GM19324 (cell line): Measurements from ENCODE around the gene MMP26.

ENCODE experiments used
- ATAC-seq: cut with Tn5 transposase; IDR thresholded peaks from one replicate; pipeline ENCODE4 v1.9.1; 2021; ENCODE audit warnings: mild to moderate bottlenecking, moderate library complexity; ENCODE audit not compliant: unreplicated experiment, low FRiP score

MMP26 gene

DNA sequence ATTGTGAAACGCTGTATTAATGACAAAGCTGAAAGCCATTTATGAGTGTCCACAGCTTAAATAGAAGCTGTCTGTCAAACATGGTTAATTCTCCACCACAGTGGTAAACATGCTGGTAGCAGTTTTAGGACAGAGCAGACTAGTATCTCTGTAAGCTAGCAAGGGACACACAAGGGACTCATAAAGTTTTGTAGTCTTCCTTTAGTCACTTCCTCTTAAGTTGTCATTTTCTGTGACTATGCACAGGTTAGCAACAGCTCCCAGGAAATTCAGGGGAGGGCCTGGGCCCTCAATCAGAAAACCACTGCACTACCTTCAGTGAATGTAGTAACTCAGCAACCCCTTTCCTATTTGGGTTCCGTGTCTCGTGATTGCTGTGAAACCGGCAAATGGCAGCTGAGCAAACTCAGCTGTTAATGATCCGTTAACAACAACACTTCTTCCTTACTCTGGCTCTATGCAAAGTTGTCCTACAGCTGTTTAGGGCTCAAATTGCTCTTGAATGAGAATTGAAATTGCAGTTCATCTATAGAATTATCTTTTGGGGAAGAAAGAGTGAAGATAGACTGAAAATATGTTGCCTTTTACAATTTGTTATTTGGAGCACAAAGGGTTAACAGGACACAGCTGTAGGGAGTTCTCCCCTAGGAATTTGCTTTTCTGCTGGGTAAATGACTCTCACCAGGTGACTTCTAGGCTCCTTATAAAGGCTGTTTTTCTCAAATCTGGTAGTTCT is at the start of gene MMP26:
Gene MMP26 (plus strand): TSS at position 731 of the 736 bp plus-strand sequence.
- ATAC-seq = peak; percentile 74

DNA sequence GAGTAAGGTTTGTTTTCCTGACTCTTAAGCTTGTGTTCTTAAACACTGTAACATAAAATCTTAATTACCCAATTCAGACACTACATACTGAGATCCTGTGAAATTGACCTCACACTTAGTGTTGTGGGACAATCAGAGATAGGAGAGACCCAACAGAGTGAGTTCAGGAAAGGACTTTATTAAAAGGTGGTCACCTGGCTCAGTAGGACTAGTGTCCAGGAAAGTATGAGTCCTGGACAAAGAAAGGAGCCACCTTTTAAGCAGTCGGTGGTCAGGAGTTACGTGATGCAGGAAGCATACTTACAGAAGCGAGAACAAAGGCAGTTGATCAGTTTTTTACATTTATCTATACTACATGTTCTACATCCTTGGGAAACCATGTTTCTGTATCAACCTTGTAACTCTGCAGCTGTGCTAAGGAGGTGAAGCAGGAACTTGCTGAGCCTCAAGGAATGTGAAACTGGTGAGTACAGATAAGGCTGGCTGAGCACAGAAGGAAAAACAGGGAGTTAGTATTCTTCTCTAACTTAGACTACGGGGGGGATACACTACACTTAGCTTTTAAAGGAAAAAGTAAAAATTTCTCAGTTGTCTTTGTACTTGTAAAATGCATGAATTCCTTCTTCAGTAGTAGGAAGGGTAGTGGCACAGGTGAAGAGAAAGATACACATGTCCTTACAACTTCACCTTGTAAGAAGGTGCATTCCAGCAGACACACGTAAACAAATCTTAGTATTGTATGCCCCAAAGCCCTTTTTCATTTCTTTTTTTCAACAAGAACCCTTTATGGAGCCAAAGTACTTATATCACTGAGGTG is 45.7 kb upstream of the MMP26 start:
- no peak for ATAC-seq

DNA sequence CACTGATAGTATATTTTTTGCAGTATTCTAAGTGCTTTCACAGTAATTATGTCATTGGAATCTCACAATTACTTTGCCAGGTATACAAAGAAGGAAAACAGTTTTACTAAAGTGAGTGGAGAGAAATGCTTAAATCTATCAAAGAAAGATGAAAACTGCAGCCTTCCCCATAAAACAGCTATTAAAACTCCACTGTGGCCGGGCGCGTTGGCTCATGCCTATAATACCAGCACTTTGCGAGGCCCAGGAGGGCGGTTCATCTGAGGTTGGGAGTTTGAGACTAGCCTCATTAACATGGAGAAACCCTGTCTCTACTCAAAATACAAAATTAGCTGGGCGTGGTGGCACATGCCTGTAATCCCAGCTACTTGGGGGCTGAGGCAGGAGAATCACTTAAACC is 41.7 kb upstream of the MMP26 start:
- no peak for ATAC-seq

DNA sequence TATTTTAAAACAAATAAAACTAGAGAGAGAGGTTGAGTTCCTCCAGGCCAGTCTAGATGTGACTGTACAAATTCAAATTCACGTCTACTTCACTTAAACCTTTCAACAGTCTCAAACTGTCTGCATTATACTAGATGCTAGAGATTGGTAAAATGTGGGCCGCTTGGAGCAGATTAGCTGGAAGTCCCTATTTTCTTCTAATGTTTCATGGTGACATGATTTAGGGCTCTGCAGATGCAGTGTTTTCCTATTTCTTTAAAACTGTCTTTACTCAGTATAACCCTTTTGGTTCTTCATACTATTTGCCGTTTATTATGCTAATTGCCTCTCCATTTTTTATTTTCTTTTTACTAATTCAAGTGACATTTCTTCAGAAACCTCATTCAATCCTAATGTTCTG is 40.4 kb upstream of the MMP26 start:
- ATAC-seq = no peak

DNA sequence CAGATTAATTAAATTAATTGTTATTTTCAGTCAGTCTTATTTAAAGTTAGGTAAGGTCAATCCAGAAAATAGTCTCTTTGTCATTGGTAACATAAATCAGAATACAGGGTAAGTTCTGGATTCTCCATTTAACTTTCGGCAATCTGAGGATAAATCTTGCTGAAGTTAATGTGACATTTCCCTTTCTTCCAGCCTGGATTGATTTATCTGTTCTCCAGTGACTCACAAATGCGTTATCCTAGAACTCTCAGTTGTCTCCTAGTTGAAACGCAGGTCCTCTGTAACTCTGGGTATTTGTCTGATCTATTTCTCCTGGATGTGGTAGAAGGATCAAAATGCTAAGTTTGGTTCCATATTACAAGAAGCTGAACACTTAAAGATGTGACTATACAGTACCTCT is 39.8 kb upstream of the MMP26 start:
- no peak for ATAC-seq

DNA sequence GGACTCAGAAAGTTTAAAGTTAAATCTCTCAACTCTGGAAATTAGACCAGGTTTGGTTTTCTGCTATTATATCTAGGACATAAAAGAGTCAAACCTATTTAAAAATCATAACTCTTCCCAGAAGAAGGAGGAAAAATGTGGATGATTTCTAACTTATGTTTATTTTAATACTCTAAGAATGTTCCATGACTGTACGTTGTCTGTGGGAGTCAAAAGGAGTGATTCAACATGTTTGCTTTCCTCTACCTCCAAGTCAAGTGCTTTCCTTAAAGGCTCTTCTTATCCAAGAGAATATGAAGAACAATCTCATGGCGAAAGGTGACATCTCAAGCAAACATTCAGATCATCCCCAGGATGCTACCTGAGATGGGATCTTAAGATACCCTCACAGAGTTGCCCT is 39.2 kb upstream of the MMP26 start:
- no peak for ATAC-seq

DNA sequence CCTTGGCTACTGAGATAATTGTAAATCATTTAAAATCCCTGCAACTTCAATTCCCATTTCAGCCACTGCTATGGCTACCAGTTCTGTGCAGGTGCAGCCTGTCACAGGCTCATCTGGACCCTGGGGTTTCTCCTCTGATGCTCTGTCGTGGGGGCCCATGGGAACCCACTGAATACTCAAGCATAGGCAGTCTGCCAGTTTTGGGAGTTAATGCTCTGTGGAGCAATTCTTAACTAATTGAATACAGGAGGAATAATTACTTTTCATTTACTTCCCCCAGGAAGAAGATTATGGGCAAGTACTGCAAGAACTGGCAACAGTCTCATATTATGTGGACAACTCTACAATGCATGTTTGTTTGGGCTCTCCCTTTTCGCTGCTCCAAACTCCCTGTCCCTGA is 32.8 kb upstream of the MMP26 start:
- ATAC-seq = no peak

DNA sequence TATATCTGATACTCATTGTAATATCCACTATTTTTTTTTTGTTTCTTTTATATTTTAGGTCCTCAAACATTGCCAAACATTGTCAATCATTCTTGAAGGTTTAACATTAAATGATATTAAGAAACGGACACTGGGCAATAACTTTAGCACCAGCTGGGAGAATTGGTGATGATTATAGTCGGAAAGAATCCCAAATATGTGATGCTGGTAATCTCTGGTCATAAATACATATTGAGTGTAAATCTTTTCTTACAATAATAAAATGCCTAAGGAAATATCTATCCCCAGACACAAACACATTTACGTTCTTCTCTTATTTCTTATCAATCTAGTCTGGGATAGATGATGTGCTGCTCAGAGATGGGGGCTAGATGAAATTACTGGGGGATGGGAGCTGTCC is 32.1 kb upstream of the MMP26 start:
- ATAC-seq = no peak

DNA sequence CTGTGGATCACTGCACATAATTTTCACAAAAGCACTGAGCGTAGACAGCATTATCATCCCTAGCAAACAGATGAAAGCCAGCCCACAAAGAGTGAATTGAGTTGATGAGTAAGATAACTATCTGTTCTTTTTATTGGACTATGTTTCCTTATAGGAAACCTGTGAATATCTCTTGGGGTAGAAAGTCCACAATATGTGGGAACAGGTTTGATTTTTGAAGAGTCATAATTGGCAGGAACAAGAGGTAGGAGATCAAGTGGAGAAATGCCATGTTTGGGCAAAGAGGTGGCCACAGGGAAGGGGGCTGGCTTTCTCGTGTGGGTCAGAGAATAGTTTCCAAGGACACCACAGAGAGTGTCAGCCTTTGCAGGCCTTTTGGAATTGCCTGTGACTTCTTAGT is 30.8 kb upstream of the MMP26 start:
- no peak for ATAC-seq

DNA sequence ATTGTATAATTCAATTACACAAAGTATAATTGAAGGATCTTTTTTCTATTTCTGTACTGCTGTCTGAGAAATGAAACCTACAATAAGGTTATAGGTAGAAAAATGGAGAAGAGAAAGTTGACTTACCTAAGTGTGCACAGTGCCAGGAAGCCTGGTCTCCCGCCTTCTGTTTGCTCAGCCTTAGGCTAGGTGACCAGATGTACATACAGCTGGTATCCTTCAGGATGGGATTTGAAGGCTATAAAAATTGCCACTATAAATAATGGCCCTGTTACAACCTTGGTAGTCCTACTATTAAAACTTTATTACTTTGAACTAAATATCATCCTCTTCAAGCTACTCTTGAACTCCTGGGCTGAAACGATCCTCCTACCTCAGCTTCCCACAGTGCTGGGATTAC is 26.6 kb upstream of the MMP26 start:
- ATAC-seq = no peak

DNA sequence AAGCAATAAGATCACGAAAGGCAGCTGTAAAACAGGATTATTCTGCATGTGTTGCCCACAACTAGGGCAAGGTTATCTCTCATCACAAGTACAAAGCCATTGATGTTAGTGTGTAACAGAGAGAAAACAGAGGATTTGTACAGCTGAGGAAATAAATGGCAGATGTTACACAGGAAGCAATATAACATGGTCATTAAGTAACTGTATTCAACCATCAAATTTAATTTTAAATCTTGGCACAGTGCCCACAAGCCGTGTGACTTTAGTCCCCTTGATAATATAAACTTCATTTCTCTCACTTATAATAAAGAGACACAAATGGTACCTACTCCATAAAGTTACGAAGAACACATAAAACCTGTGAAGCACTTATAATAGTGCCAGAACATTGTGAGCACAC is 24.2 kb upstream of the MMP26 start:
- no peak for ATAC-seq

DNA sequence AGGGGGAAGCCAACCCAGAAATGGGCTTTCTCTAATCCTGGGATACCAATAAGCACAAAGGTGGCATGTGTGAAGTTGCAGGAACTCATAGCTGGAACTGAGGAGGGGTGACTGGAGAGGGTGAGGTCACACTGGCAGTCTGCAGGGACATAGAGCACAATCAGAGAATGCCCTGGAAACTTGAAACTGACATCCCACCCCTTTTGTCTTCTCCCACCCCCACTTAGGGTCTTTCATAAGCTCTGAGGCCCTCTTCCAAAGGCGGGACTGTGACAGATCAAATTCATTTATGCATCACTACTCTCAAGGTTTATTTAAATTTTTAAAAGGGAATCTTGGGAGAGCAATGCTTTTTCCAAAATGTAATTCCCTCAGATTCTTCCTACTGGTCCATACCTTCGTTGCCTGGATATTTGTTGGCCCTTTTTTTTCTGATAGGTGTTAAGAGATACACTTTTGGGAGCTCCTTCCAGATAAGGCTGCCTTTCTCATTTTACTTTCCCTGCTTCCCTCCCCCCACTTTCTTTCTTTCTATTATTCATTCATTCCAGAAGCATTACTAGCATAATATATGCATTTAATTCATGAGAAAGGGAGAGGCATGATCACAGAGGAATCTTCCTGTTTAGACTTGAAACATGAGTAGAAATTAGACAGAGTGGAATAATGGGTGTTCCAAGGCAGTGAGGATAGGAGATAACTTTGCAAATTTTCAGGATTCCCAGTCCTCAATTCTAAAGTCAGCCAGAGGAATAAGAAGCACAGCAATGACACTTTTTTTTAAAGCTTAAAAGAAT is 21.8 kb upstream of the MMP26 start:
- no peak for ATAC-seq

DNA sequence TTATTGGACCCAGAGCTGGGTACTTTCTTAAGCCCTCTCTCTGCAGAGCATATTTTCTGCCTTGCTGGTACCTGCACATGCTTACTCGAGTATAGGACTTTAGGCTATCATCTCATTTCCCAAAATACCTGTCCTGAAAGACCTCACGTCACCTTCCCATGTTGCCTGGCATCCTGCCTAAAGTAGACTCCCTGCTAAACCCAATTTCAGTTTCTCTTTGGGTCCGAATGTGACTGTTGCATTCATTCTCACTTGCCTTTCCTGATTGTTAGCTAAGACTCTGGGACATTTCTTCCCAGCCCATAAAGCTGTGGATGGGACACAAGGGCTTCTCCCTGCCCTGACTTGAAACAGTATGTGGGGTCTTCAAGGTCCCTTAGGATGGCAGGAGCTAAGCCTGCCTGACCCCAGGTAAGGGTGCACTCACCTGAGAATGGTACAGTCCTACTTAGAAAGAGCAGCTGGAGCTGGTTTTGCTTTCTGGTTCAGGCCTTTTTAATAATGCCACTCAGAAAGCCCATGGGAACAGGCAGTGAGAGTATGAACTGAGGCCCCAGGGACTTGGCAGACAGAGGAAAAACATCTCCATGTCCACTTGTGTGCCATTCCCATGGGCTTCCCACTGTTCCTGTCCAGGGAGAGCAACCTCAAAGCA is 19.8 kb upstream of the MMP26 start:
- no peak for ATAC-seq

DNA sequence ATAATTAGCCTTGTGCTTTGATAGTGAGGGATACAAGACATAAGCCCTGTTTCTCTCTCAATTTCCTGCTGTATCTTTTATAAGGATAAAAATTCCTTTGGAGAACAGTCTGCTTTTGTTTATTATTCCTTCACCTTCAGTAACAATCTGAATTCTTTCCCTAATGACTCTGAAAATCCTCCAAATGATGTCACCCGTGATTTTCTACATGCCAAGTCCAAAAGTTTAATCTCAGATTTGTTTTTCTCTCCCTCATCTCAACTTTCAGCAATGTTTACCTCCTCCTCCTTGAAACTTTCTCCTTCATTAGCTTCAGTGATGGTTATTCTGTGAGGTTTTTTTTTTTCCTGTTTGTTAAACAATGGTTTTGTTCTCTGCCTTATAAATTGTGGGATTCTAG is 9.1 kb upstream of the MMP26 start:
- no peak for ATAC-seq

DNA sequence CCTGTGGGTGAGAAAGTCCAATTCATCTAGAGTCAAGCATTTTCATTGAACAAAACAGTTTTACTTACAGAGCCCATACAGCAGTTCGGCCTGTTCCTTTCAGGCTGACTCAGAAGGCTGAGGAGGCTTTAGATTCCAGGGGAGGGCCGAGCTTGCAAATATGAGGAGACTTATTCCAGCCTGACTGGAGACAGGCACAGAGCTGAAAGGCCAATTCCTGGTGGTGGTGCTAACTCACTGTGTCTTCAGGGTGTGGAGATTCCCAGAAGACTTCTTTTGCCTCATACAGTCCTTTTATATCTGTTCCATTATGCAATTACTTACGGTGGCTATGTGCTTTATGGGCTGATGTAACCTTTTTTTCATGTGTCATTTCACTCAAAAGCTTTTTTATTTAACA is 7.0 kb upstream of the MMP26 start, which contains the start of gene OR51E2:
Gene OR51E2 (minus strand): TSS at position 269 of the 400 bp plus-strand sequence. CDS start 15,142 bp downstream, outside the sequence.
- ATAC-seq = no peak

DNA sequence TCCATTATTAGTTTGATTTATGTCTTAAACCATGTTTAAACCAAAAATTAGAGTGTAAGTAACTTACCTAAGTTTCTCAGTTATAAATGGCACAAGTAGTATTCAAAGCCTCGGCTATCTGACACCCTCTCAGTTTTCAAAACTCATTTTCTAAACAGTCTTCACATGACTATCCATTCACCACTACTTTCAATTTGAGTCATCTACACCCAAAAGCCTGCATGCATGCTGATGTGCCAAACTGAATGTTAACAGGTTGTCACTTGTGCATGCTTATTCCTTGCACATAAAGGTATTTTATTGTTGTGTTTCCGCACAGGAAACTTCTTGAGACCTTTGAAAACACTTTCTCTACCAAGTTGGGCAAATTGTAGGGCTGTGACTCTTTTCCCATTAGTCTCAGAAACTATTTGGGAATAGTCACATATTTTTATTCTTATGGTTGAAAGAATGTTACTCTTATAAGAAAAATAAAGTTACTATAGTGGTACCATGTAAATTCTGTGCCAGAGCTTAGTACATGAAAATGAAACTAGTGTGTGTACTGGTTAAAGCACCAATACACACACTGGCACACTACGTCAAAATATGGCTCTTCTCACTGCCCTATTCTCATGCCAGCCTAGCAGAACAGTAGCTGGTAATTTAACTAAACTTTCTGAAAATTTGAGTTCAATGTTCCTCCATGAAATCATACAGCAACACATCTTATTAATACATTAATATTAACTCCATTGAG is 4.7 kb upstream of the MMP26 start:
- peak; percentile 48 for ATAC-seq

DNA sequence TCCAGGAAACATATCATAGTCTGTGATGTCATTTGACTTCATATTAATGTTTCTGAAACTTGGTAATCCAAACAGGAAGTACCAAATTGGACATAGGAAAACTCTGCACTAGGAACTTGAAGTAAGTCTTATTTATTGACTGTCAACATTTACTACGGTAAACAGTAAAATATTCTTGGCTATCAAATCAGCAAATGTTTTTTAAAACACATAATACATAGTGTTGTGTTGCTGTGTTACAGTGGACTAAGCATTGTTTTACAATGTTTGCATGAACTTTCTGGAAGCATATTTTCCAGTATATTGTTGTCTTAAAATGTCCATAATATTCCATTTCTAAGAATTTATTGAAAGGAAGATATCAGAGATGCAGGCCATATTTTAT is 4.2 kb upstream of the MMP26 start:
- no peak for ATAC-seq

DNA sequence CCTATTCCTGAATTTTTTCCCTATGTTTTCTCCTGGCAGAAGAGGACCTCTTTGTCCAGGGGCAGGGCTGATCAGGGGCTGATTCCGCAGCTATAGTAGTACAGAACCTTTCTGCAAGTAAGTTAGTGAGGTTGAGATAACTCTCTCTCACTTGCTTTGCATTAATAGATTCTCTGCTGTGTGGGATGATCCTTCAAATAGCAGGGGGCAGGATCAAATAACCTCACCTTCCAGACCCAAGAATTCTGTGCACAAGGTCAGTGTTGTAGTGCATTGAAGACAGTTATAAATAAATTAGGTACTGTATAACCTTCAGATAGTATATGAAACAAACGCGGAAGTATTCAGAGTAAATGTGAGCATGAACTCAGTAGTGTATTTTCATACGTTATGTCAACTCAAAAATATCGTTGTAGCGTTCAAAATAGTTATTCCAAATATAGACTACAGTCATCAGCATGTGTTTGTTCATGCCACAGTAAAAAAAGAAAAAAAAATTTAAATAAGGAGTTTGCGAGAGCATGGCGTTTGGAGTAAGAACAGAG is 278 bp downstream of the MMP26 start:
- no peak for ATAC-seq

DNA sequence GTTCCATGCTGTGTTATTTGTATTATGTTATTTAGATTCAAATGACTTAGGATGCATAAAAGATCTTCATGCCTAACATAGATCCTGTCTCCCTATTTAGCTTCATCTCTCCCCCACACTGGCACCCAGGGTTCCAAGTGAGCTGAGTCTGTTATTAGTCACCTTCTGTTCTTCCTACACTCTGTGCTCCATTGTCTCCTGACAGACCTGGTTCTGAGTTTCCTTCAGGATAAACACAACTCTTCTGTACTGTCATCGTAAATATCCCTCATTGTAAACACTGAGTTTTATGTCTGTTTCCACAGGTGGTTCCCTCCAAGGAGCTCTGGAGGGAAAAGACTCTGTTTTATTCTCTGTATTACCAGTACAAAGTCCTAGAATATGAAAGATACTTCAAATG is 8.7 kb downstream of the MMP26 start:
- no peak for ATAC-seq

DNA sequence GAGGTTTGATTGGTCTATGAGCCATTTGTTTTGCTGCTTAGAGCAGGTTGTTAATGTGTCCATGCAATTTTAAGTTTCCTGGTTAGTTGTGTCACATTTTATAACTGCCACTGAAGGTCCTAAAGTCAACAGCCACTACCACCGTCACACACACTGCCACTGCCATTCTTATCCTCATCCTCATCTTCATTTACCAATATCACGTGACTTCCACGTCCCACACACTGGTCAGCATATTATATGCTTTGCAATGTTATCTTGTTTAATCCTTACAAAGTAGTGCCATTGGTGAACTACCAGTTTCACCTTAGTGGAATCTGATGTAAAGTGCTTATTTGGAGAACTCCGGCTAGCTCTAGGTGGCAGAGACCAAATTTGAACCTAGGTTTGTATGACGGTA is 9.7 kb downstream of the MMP26 start:
- no peak for ATAC-seq
